ENCODE measurements around the gene CCDC137. TPM values are rescaled to one million over a fixed set of nuclear protein-coding genes. Genes with fewer than 3 reads are reported as not detected.

CCDC137 gene
- total and polyA plus RNA-seq, 2 of the 13 experiments (the other 11 are each of a cell fraction or from before 2014, with no cell fraction given) = 14.6 to 39.1 TPM

DNA sequence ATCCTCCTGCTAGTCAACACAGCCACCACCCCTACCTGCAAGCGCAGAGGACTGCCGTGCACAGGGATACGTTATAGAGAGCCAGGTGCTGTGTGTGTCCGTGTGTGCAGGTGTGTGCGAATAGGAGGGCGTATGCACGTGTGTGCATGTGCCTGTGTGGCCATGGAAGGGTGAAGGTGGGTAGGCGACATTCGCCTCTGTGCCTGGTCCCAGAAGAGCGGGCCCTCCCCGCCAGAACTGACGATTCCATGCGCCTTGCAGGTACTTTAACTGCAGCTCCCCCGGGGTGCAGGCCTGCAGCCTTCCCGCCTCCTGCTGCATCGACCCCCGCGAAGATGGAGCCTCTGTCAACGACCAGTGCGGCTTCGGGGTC, 18.9 kb upstream of the CCDC137 start:
- intact Hi-C loops (cut with micrococcal nuclease; ENCODE audit: unreplicated experiment) = no loop called here
- FAIRE-seq = no peak

More for the DNA sequence above, 18.9 kb upstream of the CCDC137 start:
- H4K20me1 ChIP-seq (ENCODE audit: insufficient read depth, low read length) = no peaks in the 10 kb centered on the region
- 58% methylated on average over 11 of the region's 21 CpGs for WGBS (ENCODE audit: low lambda C conversion rate)
- ChIA-PET CTCF (ENCODE audit: low intra/inter-chr PET ratio, low total read pairs) (no interaction called here), POLR2A (interaction anchor here (1.2 kb wide), 1 partner anchor 11 kb away, joined by 4 read pairs; the partner anchor contains the start of gene NPLOC4)
- DNase-seq (ENCODE audit: low spot score) (no peak), ATAC-seq (no peak)
- 0 out of 5 replicates have a peak, but pooled peaks cover 0 to 7% of the 10 kb centered on the region in 2 experiments for H3K27me3 ChIP-seq (ENCODE audit: control insufficient read depth in 1 of 2, insufficient read depth in 2 of 2, low read length in 2 of 2)
- no peak overlapping the region for H3K27ac ChIP-seq (ENCODE audit: extremely low read length, insufficient read depth, low read length)
- peaks cover 17% of the 10 kb centered on the region for H3K4me1 ChIP-seq (ENCODE audit: insufficient read depth, low read length)
- BruUV-seq (replicated peaks) = no TSS peak
- no peak overlapping the region for H3K4me2 ChIP-seq (ENCODE audit: low read depth, low read length)
- no peaks in the 10 kb centered on the region for H3K79me2 ChIP-seq (ENCODE audit: insufficient read depth, low read length)
- H3K9ac ChIP-seq (ENCODE audit: insufficient read depth, low read depth, low read length) = no peak overlapping the region
- in situ Hi-C loops (cut with HindIII; ENCODE audit: extremely low pct_ligation_motif_present, low pct_unique_long_range_greater_than_20kb) = no loop called here
- TF ChIP-seq LRRFIP1 (CRISPR knock-in tag; conservative IDR thresholded peaks at IDR 0.05) (no peak), ARHGAP35 (CRISPR knock-in tag; IDR thresholded peaks at IDR 0.05; ENCODE audit: borderline replicate concordance) (no peak), ZFAT (CRISPR knock-in tag; conservative IDR thresholded peaks at IDR 0.05) (no peak), MTA1 (CRISPR knock-in tag; IDR thresholded peaks at IDR 0.05; ENCODE audit: borderline replicate concordance) (no peak), TCF12 (IDR thresholded peaks at IDR 0.05) (no peak), TCF12 (CRISPR knock-in tag; IDR thresholded peaks at IDR 0.05) (no peak), ZNF570 (CRISPR knock-in tag; IDR thresholded peaks at IDR 0.05; ENCODE audit: borderline replicate concordance) (no peak), KLF16 (CRISPR knock-in tag; IDR thresholded peaks at IDR 0.05) (no peak), TFE3 (CRISPR knock-in tag; IDR thresholded peaks at IDR 0.05) (no peak), ZNF44 (CRISPR knock-in tag; IDR thresholded peaks at IDR 0.05) (no peak), NR2F2 (IDR thresholded peaks at IDR 0.05; ENCODE audit: borderline replicate concordance, low read depth) (no peak), SETDB1 (CRISPR knock-in tag; IDR thresholded peaks at IDR 0.05; ENCODE audit: borderline replicate concordance) (no peak)
- TF ChIP-seq, protein P1, sequence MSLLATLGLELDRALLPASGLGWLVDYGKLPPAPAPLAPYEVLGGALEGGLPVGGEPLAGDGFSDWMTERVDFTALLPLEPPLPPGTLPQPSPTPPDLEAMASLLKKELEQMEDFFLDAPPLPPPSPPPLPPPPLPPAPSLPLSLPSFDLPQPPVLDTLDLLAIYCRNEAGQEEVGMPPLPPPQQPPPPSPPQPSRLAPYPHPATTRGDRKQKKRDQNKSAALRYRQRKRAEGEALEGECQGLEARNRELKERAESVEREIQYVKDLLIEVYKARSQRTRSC (CRISPR knock-in tag; IDR thresholded peaks at IDR 0.05; ENCODE audit: low read depth) = no peak
- H2AFZ ChIP-seq (ENCODE audit: low read length) = no peak overlapping the region
- no peak overlapping the region for H3K4me3 ChIP-seq (replicated peaks in 1 of 3; ENCODE audit: insufficient read depth in 1 of 3, low read depth in 2 of 3, low read length in 3 of 3)
- peaks cover 6% of the 10 kb centered on the region; the same call in 1 of the 2 replicates for H3K9me3 ChIP-seq (ENCODE audit: low read length)
- H3K36me3 ChIP-seq (replicated peaks in 1 of 2; ENCODE audit: control insufficient read depth in 1 of 2, insufficient read depth in 2 of 2, low read length in 2 of 2) = no peaks in the 10 kb centered on the region
